OCI-LY3 (cell line): ENCODE results near the gene PPP2R2B.

ENCODE experiments used
- H2AFZ ChIP-seq: fragments of 200-600, 300-600 bp; shearing (Covaris generic); 2 replicates; pipeline ENCODE4 v1.6.0; 2014; ENCODE audit warnings: antibody characterized with exemption, low read depth, low read length
- H3K27ac ChIP-seq: fragments of 200-600, 300-600 bp; sonication (generic); 2 replicates; pipeline ENCODE4 v1.5.1; 2014; ENCODE audit warnings: mild to moderate bottlenecking, low read length, moderate library complexity, mixed read lengths
- H3K27me3 ChIP-seq: fragments of 200-600, 300-600 bp; sonication (generic); 2 replicates; pipeline ENCODE4 v1.6.1; 2014; ENCODE audit warnings: low read depth, low read length, mixed read lengths
- H3K36me3 ChIP-seq: fragments of 200-600, 300-600 bp; sonication (generic); replicated peaks from 2 replicates; pipeline ENCODE3; 2014; ENCODE audit warnings: low read depth, low read length, mixed read lengths
- H3K4me1 ChIP-seq: fragments of 300-600, 200-600 bp; sonication (generic); 2 replicates; pipeline ENCODE4 v1.6.1; 2014; ENCODE audit warnings: low read length, mixed read lengths
- H3K4me2 ChIP-seq: fragments of 200-600, 300-600 bp; sonication (generic); 2 replicates; pipeline ENCODE4 v1.6.1; 2014; ENCODE audit warnings: low read length, mixed read lengths
- H3K4me3 ChIP-seq: fragments of 300-600, 200-600 bp; sonication (generic); 2 replicates; pipeline ENCODE4 v1.5.1; 2014; ENCODE audit warnings: antibody characterized with exemption, mild to moderate bottlenecking, low read length, moderate library complexity
- H3K79me2 ChIP-seq: fragments of 300-600, 200-600 bp; shearing (Covaris generic); 2 replicates; pipeline ENCODE4 v1.6.1; 2014; ENCODE audit warnings: mild to moderate bottlenecking, low read length, mixed read lengths
- H3K9ac ChIP-seq: fragments of 300-600, 200-600 bp; shearing (Covaris generic); 2 replicates; pipeline ENCODE4 v1.6.0; 2014; ENCODE audit warnings: mild to moderate bottlenecking, low read length, moderate library complexity
- H3K9me3 ChIP-seq: fragments of 200-600, 300-600 bp; shearing (Covaris generic); 2 replicates; pipeline ENCODE4 v1.6.1; 2014; ENCODE audit warnings: low read length, mixed read lengths; ENCODE audit not compliant: insufficient read depth
- H4K20me1 ChIP-seq: fragments of 200-600, 300-600 bp; sonication (generic); 2 replicates; pipeline ENCODE4 v1.6.1; 2016; ENCODE audit warnings: low read length, mixed read lengths; ENCODE audit not compliant: insufficient read depth
- EZH2phosphoT487 ChIP-seq: fragments of 200-600 bp; shearing (Covaris generic); IDR thresholded peaks from 2 replicates; pipeline ENCODE4 v1.6.1; 2018; ENCODE audit warnings: antibody characterized with exemption, mixed run types, low read depth
- TF ChIP-seq, protein P1 (sequence below): fragments of 200-600, 300-600 bp; sonication (generic); IDR thresholded peaks from 2 replicates; pipeline ENCODE4 v1.5.1; 2014; ENCODE audit warnings: antibody characterized with exemption, low read length, low read depth

The PPP2R2B gene

DNA sequence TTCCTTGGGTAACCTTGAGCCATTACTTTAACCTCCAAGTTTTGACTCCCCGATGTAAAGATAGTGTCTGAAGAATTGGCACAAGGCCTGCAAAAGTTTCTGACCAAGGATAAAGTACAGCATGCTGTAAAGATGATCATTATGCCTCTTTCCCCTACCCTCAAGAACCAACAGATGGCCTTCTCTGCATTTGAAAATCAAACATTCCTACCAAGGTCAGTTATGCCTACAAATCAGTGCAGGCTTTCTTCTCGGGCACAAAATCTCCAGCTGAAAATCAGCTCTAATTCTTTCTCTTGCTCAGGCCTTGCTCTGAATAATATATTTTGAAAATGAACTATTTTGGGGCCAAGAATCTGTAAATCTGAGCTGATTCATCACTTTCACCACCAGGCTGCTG lies 59.7 kb downstream of the PPP2R2B start:
- no peak overlapping the region for H3K4me3 ChIP-seq
- H3K4me1 ChIP-seq, result no peaks in the 10 kb centered on the region
- H3K36me3 ChIP-seq, result no peaks in the 10 kb centered on the region
- H3K9me3 ChIP-seq, result no peaks in the 10 kb centered on the region
- no peak overlapping the region for H3K9ac ChIP-seq
- no peak overlapping the region for H2AFZ ChIP-seq
- no peaks in the 10 kb centered on the region for H3K79me2 ChIP-seq
- no peaks in the 10 kb centered on the region for H3K27me3 ChIP-seq
- TF ChIP-seq EZH2phosphoT487, result no peak
- TF ChIP-seq, protein P1, sequence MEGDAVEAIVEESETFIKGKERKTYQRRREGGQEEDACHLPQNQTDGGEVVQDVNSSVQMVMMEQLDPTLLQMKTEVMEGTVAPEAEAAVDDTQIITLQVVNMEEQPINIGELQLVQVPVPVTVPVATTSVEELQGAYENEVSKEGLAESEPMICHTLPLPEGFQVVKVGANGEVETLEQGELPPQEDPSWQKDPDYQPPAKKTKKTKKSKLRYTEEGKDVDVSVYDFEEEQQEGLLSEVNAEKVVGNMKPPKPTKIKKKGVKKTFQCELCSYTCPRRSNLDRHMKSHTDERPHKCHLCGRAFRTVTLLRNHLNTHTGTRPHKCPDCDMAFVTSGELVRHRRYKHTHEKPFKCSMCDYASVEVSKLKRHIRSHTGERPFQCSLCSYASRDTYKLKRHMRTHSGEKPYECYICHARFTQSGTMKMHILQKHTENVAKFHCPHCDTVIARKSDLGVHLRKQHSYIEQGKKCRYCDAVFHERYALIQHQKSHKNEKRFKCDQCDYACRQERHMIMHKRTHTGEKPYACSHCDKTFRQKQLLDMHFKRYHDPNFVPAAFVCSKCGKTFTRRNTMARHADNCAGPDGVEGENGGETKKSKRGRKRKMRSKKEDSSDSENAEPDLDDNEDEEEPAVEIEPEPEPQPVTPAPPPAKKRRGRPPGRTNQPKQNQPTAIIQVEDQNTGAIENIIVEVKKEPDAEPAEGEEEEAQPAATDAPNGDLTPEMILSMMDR, result no peak
- H4K20me1 ChIP-seq, result no peaks in the 10 kb centered on the region
- no peak overlapping the region for H3K4me2 ChIP-seq
- no peak overlapping the region for H3K27ac ChIP-seq

DNA sequence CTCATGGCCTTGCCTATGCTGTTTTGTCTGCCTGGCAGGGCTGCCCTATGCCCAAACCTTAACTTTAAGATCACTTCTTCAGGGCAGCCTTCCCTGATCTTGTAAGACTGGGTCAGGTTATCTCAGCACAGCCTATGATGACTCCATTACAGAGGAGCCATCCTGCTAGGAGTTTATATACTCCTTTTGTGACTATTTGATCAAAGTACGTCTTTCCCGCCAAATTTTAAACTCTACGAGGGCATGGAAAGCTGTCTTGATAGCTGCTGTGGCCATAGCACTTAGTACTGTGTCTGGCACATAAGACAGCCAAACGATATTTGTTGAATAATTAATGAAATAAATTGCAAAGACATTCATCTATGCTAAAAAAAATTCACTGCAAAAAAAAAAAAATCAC lies 60.6 kb downstream of the PPP2R2B start:
- Histone ChIP-seq H2AFZ (no peak overlapping the region), H3K4me1 (no peaks in the 10 kb centered on the region), H3K4me2 (no peak overlapping the region), H3K9ac (no peak overlapping the region), H3K36me3 (no peaks in the 10 kb centered on the region), H3K79me2 (no peaks in the 10 kb centered on the region), H3K9me3 (no peaks in the 10 kb centered on the region), H4K20me1 (no peaks in the 10 kb centered on the region), H3K27ac (no peak overlapping the region), H3K4me3 (no peak overlapping the region), H3K27me3 (no peaks in the 10 kb centered on the region)
- TF ChIP-seq, protein P1, result no peak
- no peak for TF ChIP-seq EZH2phosphoT487

DNA sequence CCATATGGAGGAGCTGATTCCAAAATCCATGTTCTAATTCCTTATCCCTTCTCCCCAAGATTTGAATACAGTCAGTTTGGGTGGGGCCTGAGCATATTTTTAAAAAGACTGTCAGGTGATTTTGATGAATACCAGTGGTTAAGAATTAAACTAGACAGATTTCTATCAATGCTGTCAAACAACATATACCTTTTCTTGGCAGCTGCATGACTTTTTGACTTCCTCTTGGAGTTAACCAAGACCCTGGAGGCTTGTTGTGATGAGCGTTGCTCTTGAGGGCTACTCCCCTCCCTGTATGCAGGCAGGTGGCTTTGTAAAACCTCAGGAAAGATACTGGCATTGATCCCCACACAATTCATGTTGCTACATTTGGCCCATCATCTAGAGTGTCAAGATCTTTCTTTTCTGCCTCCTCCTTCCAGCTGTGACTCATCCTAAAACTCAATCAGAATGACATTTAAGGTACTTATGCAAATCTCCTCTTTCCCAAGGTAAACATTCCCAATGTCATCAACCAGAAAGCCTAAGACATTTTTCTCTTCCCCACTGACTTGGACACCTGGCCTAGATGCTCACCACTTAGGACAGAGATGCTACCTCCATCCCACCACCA lies 61.7 kb downstream of the PPP2R2B start:
- Histone ChIP-seq H3K9ac (no peak overlapping the region), H3K27ac (no peak overlapping the region), H4K20me1 (no peaks in the 10 kb centered on the region), H2AFZ (no peak overlapping the region), H3K4me1 (no peaks in the 10 kb centered on the region), H3K4me2 (no peak overlapping the region), H3K9me3 (no peaks in the 10 kb centered on the region), H3K4me3 (no peak overlapping the region), H3K79me2 (no peaks in the 10 kb centered on the region), H3K27me3 (no peaks in the 10 kb centered on the region), H3K36me3 (no peaks in the 10 kb centered on the region)
- TF ChIP-seq, protein P1, result no peak
- TF ChIP-seq EZH2phosphoT487, result no peak

DNA sequence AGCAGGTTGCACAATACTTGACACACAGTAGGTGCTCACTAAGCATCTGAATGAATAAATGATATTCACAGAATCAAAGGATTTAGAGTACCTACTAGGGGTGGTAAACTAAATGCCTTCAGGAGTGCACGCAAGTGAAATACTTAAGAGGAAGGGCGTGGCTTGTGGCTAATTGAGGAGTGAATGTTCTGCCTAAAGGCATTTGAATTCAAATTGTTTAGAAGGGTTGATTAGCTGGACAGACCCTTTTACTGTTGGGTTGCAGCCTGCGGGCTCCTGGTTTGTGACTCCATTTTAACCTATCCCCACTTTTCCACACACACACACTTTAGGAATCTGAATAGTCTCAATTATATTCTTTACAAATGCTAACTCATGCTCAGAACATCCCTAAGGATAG lies 63.1 kb downstream of the PPP2R2B start:
- no peaks in the 10 kb centered on the region for H3K27me3 ChIP-seq
- no peak overlapping the region for H3K9ac ChIP-seq
- H3K27ac ChIP-seq, result no peak overlapping the region
- no peak overlapping the region for H3K4me2 ChIP-seq
- H3K4me1 ChIP-seq, result no peaks in the 10 kb centered on the region
- no peak overlapping the region for H2AFZ ChIP-seq
- H3K36me3 ChIP-seq, result no peaks in the 10 kb centered on the region
- H3K79me2 ChIP-seq, result no peaks in the 10 kb centered on the region
- H3K4me3 ChIP-seq, result no peak overlapping the region
- no peaks in the 10 kb centered on the region for H4K20me1 ChIP-seq
- no peaks in the 10 kb centered on the region for H3K9me3 ChIP-seq
- TF ChIP-seq, protein P1, result no peak
- no peak for TF ChIP-seq EZH2phosphoT487
